NCI-H748 (cell line): Measurements from ENCODE around the gene DNM1.

Experiments
- DNase-seq: peaks from one replicate; lab custom pipeline; 2025; ENCODE audit not compliant: unreplicated experiment; lab: John Stamatoyannopoulos, UW

Gene DNM1

GRCh38 chr9:128304136-128304970 lies 101.2 kb downstream of the DNM1 start:
- no peak for DNase-seq
